Esophagus squamous epithelium (tissue), 5 donors: ENCODE data around the gene CARMIL1. TPM values are rescaled to one million over a fixed set of nuclear protein-coding genes. Genes with fewer than 3 reads are reported as not detected.

Experiments used
- DNase-seq: peaks from one replicate; lab custom pipeline; 2025; lab: John Stamatoyannopoulos, UW
- H3K27ac ChIP-seq, 4 donors: fragments of 200-600 bp; sonication (generic); one replicate each; pipeline ENCODE4 v1.5.1; 2016 to 2019; ENCODE audit warnings: mild to moderate bottlenecking in 1 of 4
- H3K27me3 ChIP-seq, 4 donors: fragments of 200-600 bp; sonication (generic); 1 replicate in 3 of 4; 2 replicates in 1 of 4; pipeline versions ENCODE4 v1.5.1 to v1.6.0; 2017 to 2021; ENCODE audit warnings: antibody characterized with exemption in 1 of 4
- H3K36me3 ChIP-seq, 3 donors: fragments of 200-600 bp; sonication (generic); one replicate each; pipeline ENCODE4 v1.5.1; 2016 to 2019
- H3K4me1 ChIP-seq, 3 donors: fragments of 200-600 bp; sonication (generic); one replicate each; pipeline ENCODE4 v1.5.1; 2017 to 2019
- H3K4me3 ChIP-seq, 4 donors: fragments of 200-600 bp; sonication (generic); 1 replicate in 3 of 4; 2 replicates in 1 of 4; pipeline ENCODE4 v1.5.1; 2016 to 2019; ENCODE audit warnings: mild to moderate bottlenecking in 2 of 4, moderate library complexity in 1 of 4
- H3K9me3 ChIP-seq, 3 donors: fragments of 200-600 bp; sonication (generic); one replicate each; pipeline ENCODE4 v1.5.1; 2016 to 2019
- POLR2A ChIP-seq, 4 donors: fragments of 450-650 bp; IDR thresholded peaks; one replicate each; pipeline ENCODE4 v1.6.1; 2017; ENCODE audit warnings: antibody characterized with exemption in 4 of 4, mild to moderate bottlenecking in 4 of 4, moderate library complexity in 3 of 4
- WGBS, 2 donors: methylation state at CpG; one replicate each; pipeline ENCODE4 v1.1.5; 2018; 5-methylcytosine and 5-hydroxymethylcytosine counted together
- intact Hi-C: fragments of 100-400 bp; cut with DNase I; formaldehyde crosslinking; loops from one replicate; pipeline ENCODE4 v1.15.0; 2022
- total RNA-seq, 4 donors: library from RNA; depleted of rRNA; stranded (reverse); fragments of >200 nt; gene quantifications; one replicate each; pipeline ENCODE4 v1.1.0, GENCODE V29; 2016
- TF ChIP-seq, protein P1 (sequence below), 6 experiments: fragments of 450-650 bp in 4 of 6; fragments of 200-600 bp in 2 of 6; sonication (generic) in 2 of 6; IDR thresholded peaks; one replicate each; pipeline ENCODE4 v1.5.1; 2016 to 2019; ENCODE audit warnings: antibody characterized with exemption in 6 of 6, mild to moderate bottlenecking in 4 of 6, moderate library complexity in 4 of 6
- donor health status: DM: yes; HTN: yes; CAD: no.

Gene CARMIL1
- total RNA-seq, 4 donors from 2014 or later = 7.2 to 19.7 (median 18.3) TPM

DNA sequence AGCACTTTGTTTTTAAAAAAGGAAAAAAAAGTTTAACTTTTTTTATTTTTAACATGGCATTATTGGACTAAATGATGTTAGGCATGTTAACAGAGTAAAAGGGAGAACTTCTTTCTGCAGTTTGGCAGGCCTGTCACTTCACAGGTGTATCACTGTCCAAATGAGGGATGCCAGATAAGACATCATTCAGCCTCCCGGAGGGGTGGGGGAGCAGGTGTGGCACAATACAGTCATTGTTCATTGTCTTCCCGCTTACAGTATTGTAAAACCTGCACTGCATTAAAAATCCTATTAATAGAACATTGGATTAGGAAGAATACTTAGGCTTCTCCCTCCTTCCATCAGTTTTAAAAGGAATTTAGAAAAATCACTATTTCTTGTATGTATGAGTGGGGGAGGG is 80.7 kb downstream of the CARMIL1 start:
- Histone ChIP-seq H3K9me3 (no peaks in the 10 kb centered on the region), H3K4me3 (no peak overlapping the region), H3K36me3 (no peaks in the 10 kb centered on the region), H3K4me1 (peaks cover 0 to 27% (median 14%) of the 10 kb centered on the region in 3 donors), H3K27me3 (no peaks in the 10 kb centered on the region), H3K27ac (peak overlapping the region in 2 of 4 donors; percentile 37 to 67)
- intact Hi-C loops = no loop called here
- no peak for DNase-seq
- 26 to 44% methylated on average over 2 of the region's 2 CpGs for WGBS, 2 donors
- TF ChIP-seq, protein P1, sequence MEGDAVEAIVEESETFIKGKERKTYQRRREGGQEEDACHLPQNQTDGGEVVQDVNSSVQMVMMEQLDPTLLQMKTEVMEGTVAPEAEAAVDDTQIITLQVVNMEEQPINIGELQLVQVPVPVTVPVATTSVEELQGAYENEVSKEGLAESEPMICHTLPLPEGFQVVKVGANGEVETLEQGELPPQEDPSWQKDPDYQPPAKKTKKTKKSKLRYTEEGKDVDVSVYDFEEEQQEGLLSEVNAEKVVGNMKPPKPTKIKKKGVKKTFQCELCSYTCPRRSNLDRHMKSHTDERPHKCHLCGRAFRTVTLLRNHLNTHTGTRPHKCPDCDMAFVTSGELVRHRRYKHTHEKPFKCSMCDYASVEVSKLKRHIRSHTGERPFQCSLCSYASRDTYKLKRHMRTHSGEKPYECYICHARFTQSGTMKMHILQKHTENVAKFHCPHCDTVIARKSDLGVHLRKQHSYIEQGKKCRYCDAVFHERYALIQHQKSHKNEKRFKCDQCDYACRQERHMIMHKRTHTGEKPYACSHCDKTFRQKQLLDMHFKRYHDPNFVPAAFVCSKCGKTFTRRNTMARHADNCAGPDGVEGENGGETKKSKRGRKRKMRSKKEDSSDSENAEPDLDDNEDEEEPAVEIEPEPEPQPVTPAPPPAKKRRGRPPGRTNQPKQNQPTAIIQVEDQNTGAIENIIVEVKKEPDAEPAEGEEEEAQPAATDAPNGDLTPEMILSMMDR (IDR thresholded peaks at IDR 0.05) = no peak
- no peak for TF ChIP-seq POLR2A (IDR thresholded peaks at IDR 0.05)

DNA sequence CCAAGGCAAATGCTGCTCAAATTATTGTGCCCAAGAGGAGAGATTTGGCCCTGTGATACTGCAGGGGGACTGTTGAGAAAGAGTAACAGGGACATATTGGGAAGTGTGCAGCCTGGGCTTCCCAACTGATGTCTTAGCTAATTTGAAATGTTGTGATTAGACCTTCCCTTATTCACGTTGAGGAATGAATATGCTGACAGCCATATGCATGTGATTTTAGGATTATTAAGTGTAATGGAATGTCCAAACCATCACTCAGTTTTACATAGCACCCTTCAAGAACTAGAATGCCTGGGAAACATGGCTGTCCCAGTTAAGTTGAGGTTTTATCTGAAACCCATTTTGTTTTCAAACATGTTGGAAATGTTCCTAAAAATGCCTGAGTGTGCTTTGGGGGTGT is 81.4 kb downstream of the CARMIL1 start:
- no peak for TF ChIP-seq POLR2A (IDR thresholded peaks at IDR 0.05)
- TF ChIP-seq, protein P1 (IDR thresholded peaks at IDR 0.05) = no peak
- no peaks in the 10 kb centered on the region for H3K27me3 ChIP-seq
- 0 to 38% methylated on average over 1 of the region's 1 CpG for WGBS, 2 donors
- intact Hi-C loops = no loop called here
- H3K4me1 ChIP-seq = peaks cover 0 to 27% (median 14%) of the 10 kb centered on the region in 3 donors
- no peak for DNase-seq
- no peak overlapping the region for H3K27ac ChIP-seq
- no peaks in the 10 kb centered on the region for H3K36me3 ChIP-seq
- no peak overlapping the region for H3K4me3 ChIP-seq
- no peaks in the 10 kb centered on the region for H3K9me3 ChIP-seq

DNA sequence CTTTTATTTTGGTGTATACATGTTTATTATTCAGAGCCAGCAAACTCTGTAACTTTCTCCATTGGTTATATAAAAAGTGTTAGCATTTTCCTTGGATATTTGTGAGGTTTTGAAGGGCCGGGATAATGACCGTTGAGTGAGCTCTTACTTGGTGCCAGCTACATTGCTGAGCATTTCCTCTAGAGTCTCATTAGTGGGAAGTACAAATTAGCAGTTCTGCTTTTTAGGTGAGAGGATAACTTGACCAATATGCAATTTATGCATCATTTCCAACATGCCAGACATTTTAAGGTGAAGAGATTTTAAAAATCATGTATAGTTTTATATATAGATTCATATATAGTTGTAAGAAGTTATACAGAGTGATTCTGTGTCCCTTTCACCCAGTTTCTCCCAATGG is 84.3 kb downstream of the CARMIL1 start:
- Histone ChIP-seq H3K9me3 (no peaks in the 10 kb centered on the region), H3K4me1 (peaks cover 0 to 44% (median 29%) of the 10 kb centered on the region in 3 donors), H3K36me3 (no peaks in the 10 kb centered on the region), H3K4me3 (no peak overlapping the region), H3K27me3 (no peaks in the 10 kb centered on the region), H3K27ac (no peak overlapping the region)
- no peak for DNase-seq
- TF ChIP-seq, protein P1 (IDR thresholded peaks at IDR 0.05) = no peak
- TF ChIP-seq POLR2A (IDR thresholded peaks at IDR 0.05) = no peak
- 47 to 54% methylated on average over 2 of the region's 2 CpGs for WGBS, 2 donors
- intact Hi-C loops = no loop called here

DNA sequence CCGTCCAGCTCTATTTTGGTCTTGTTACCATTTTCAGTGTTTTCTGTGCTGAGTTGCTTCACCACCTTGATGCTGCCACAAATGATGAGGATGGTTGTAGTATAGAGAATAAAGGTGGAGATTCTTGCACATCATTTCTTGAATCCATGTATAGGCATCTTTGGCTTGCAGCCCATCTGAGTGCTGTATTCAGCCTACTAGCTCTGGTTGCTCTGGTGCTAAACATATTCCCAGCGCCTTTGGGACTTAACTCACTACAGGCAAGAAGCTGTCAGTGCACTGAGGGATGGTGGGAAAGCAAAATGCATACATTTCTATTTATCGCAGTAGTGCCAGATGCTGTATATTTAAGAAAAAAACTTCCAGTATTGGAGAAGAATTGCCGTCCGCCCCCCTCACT is 86.0 kb downstream of the CARMIL1 start:
- 94 to 96% methylated on average over 5 of the region's 5 CpGs for WGBS, 2 donors

DNA sequence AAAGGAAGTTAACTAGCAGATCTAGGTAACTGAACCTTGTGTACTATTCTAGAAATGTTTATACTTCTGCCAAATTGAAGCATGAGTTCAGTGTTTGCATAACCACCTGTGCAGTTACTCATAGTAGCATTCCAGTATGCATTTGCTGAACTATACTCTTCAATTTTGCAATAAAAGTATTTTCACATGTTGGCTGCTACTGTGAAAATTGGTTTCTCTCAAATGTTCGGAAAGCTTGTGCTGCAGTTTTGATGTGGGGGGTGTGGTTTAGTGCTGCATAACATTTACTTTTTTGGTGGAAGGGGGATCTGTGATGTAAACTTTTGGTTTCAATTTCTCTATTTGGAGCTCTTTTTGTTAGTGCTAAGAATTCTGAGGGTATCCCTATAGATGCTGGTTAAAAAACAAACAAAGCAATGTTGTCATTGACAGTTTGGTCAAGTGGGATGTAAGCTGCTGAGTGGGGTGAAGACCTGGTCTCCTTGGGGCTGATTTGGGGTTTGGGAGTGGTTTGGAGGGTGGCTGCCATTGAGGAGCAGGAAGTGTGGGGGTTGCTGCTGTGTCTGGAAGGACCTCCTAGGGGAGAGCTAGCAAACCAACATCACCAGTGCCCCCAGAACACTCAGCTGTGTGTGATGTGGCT is 87.8 kb downstream of the CARMIL1 start:
- Histone ChIP-seq H3K27ac (peak overlapping the region in 1 of 4 donors; percentile 28), H3K36me3 (no peaks in the 10 kb centered on the region), H3K4me3 (peak overlapping the region in 1 of 4 donors; percentile 18), H3K4me1 (peaks cover 0 to 42% (median 21%) of the 10 kb centered on the region in 3 donors), H3K27me3 (no peaks in the 10 kb centered on the region), H3K9me3 (no peaks in the 10 kb centered on the region)
- no peak for DNase-seq
- 26 to 68% methylated on average over 1 of the region's 1 CpG for WGBS, 2 donors
- intact Hi-C loops = no loop called here
- TF ChIP-seq, protein P1 (IDR thresholded peaks at IDR 0.05) = no peak
- no peak for TF ChIP-seq POLR2A (IDR thresholded peaks at IDR 0.05)

More for the DNA sequence above, 86.0 kb downstream of the CARMIL1 start:
- Histone ChIP-seq H3K27me3 (no peaks in the 10 kb centered on the region), H3K36me3 (no peaks in the 10 kb centered on the region), H3K4me3 (no peak overlapping the region), H3K4me1 (peaks cover 0 to 46% (median 23%) of the 10 kb centered on the region in 3 donors), H3K27ac (no peak overlapping the region), H3K9me3 (no peaks in the 10 kb centered on the region)
- intact Hi-C loops = no loop called here
- no peak for DNase-seq
- TF ChIP-seq POLR2A (IDR thresholded peaks at IDR 0.05) = no peak
- TF ChIP-seq, protein P1 (IDR thresholded peaks at IDR 0.05) = no peak
